IPS DF 4.7 (cell line): ENCODE results near the gene IRF2BPL.

Experiments
- DNase-seq: peaks from one replicate; pipeline ENCODE4 v3.0.0-alpha.2; 2013; ENCODE audit warnings: low spot score; ENCODE audit errors: extremely low read depth

The IRF2BPL gene

DNA sequence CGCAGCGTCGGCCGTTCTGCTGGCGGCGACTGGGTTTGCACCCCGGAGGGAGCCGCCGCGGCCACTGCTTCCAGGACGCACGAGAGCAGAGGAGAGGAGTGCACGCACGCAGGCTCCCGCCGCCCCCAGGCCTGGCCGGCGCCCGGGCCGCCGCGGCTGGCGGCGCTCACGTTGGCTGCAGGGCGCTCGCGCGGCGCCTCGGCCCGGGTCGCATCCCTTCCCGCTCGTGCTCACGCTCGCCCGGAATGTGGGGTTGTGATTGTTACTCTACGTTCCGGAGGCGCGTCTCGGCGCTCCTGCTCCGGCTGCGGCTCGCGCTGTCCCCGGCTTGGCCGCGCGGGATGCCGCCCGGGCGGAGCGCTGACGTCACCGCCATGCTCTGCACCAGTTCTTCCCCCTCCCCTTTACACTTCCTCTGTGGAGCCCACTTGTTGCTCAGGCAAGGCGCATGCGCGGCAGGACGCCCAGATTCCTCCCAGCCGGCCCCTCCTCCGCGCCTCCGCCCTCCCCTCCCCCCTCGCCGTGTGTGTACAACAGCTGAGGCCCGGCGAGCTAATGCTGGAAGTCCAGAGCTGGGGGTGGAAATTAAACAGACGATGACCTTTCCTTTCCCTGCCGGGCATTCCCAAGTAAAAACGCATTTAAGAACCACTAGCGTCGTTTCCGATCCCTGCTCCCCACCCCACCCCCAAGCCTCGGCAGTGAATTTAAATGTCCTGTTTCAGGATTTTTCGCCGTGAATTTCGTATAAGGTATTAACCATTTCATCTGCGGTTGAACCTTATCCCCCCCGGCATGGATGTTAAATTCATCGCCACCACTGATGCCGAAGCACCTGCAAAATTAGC lies at the start of gene IRF2BPL:
TSS of gene IRF2BPL (minus strand) at position 325 of the 848 bp plus-strand sequence. CDS start 916 bp downstream, outside the sequence.
- DNase-seq: no peak

DNA sequence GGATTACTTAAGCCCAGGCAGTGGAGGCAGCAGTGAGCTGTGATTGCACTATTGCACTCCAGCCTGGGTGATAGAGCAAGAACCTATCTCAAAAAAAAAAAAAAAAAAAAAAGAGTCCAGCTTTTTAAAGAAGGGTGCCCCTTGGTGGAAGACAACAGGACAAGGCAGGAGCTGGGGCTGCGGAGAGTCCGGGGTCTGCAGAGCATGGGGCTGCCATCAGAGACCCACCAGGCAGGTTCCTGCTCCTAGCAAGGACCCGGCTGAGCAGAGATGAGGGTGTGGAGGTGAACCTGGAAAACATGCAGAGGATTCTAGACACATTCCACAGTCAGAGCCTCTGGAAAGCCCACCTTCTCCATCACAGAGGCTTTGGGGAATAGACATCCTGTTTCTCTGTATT lies 48.5 kb upstream of the IRF2BPL start:
- no peak for DNase-seq

DNA sequence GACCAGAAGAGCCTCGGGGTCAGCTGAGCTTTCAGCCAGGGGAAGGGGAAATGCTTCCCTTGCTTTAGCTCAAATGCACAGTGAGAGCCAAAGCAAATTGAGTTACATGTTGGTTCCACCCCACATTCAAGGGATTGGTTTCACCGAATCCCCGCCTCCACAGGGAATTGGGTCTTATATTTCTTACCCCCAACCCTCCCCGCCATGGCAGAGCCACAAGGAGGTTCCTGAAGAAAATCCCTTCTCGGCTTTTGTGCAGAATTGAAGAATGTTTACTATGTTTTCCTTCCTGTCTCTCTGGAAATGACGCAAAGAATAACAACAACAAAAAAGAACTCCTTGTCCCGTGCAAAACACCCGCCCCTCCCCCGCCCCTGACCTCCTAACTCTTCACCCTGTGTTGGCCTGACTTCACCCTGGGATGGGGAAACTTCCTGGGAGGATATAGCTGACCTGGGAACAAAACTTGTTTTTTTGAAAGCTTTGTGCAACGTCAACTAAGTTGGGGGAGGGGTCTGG lies 47.7 kb upstream of the IRF2BPL start:
- no peak for DNase-seq

DNA sequence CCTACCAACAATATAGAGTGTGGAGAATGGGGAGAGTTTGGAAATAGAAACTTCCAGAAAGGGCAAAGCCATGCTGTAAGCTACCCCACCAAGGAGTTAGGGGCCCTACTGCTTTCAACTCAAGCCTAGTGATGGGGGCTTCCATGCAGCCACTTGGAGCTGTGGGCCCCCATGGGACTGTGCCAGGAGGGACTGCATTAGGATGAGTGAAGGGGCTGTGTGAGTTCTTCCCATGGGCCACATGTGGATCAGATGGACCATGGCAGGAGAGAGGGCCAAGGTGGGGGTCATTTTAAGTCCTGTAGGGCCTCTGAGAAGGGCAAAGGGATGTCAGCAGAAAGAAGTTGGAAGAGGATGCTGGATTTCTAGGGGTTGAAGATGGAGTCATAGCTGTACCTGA lies 46.5 kb upstream of the IRF2BPL start:
- no peak for DNase-seq

DNA sequence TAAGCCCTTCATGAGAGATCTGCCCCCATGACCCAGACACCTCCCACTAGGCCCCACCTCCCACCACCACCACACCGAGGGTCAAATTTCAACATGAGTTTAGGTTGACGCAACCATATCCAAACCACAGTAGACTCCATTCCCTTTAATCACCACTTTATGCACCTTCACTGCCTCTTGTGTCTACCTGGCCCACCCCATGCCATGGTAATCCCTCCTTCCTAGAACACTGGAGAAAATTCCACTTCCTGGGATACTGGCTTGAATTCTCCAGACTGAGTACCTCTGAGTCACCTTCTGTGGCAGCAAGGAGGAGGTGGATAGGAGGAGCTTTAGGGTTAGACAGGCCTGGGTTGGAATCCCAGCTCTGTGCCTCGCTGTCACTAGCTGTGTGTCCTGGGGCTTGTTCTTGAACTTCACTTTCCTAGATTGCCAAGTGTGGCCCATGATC lies 43.5 kb upstream of the IRF2BPL start:
- DNase-seq: no peak

DNA sequence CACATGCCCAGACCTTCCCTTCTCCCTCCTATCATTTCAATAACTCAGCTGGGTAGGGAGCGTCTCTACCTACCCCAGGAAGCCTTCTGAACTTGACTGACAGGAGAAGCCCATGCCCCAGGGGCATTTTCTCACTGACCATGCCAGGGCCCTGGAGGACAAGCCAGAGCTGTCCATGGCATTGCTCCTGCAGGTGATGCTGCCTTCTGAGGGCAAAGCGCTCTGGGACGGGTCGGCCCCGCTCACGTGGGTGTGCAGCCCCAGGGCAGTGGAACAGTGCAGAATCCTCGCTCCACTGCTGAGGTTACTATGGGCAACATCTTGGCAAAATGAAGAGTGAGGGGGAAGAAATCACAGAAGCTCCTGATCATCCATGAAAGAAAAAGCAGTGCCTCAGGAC lies 41.0 kb upstream of the IRF2BPL start:
- no peak for DNase-seq

DNA sequence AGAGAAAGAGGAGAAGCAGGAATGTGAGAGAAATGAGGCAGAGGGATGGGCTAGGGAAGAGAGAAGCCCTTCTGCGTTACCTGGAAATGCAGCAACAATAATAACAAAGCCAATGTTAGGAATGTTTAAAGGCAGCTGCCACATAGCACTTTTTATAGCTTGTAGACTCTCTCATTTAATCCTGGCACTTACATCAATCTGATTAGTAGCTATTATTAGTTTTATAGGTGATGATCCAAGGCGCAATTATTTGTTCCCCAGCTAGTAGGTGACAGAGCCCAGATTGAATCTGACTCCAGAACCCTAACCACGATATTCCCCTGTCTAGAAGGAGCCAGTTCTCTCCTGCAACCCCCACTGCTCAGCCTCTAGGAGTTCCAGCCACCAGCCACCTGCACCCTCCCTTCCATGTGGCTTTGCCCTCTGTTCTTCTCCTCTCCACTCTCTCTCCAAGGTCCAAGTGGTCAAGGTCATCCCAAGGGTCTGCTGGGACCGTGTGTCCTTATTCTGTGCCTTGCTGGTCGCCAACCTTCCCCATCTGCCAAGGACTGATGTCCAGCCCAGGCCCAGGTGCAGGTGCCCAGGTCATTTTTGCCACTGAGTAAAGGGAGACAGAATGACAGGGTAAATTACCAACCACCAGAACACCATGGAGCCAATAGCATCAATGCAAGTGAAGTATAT lies 40.2 kb upstream of the IRF2BPL start:
- no peak for DNase-seq

DNA sequence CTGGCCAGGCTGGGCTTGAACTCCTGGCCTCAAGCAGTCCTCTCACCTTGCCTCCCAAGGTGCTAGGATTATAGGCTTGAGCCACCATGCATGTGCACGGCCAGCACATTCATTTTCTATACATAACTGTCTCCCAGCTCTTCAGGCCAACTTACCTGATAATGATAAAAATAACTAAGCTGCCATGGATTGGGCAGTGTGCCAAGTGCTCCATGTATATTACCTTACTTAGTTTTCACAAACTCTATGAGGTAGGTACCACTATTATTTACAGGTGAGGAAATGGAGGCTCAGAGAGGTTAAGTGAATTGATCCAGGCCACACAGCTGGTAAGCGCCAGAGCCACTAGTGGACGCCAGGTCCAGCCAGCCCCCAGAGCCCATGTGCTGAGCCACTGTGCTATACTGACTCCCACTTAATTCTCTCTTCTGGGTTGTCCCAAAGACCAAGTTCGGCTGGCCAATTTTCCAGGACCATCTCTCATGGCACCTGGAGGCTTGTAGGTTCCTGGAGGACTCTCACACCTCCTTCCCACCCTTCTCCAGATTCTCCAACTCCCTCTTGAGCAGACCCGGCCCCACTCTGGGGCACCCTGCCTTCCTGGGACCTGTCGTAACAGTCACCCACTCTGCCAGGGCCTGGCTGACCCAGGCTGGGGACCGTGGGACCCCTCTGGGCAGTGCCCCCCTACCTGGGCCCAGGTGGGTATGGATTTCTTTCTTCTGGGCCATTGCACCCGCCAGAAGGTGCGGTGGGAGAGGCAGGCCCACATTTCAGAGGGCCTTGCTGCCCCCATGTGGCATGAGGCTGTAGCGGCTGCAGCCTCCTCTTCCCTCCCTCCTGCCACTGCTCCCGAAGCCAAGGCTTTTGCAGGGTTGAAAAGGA lies 39.4 kb upstream of the IRF2BPL start:
- DNase-seq: no peak

DNA sequence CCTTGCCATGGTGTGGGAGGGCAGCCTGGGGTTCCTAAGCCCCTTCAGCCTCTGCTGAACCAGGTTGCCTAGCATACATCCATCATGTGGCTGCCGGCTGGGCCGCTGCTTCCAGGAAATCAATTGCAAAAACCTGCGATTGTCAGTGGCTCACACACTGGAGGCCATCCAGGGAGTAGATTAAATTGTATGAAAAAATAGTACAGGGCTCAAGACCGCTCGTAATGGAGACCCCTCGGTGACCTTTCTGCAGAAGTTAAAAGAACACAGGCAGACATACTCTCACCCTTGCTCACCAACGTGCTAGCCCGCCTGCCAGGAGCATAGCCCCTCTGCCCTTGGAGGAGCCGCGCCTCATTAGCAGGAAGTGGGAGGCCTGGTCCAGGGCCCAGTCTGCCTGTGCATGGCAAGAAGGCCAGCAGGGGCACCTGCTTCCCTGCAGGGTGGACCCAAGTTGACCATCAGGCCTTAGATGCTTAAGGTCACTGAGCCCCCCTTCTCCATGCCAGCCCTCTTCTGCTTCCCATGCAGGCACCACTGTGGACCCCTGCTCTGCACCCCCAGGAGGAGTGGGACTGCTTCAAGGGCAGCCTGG lies 38.2 kb upstream of the IRF2BPL start:
- no peak for DNase-seq

DNA sequence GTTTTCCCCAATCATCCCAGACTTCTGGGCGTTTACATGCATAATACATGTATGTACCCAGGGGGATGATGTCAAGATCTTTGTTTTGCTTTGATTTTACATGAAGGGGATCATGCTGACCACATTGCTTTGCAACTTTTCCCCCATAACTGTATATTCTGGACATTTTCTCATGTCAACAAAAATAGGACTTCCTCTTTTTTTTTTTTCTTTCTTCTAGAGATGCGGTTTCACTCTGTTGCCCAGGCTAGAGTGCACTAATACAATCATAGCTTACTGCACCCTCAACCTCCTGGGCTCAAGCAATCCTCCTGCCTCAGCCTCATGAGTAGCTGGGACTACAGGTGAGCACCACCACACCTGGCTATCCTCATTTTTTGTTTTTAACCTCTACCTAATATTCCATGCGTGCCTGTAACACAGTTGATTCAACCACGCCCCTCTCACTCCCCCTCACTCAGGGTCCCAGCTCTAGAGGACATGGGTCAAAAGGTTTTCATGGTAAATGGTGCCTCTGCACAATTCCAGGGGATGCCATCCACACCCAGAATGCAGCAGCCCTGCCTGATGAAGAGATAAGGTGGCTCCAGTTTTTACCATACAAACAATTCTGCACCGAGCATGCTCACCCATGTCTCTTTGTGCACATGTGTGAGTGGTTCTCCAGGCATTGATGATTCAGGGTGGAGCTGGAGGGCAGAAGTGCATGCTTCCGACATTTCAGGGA lies 37.5 kb upstream of the IRF2BPL start:
- no peak for DNase-seq

- DNase-seq: no peak
Observed at GRCh38 chr14:77064521-77065178, 36.1 kb upstream of the IRF2BPL start.

- DNase-seq: no peak
Observed at GRCh38 chr14:77063571-77064171, 35.2 kb upstream of the IRF2BPL start.

GRCh38 chr14:77062261-77062660 lies 33.8 kb upstream of the IRF2BPL start:
- no peak for DNase-seq

- no peak for DNase-seq
Observed at GRCh38 chr14:77061630-77062257, 33.2 kb upstream of the IRF2BPL start.

GRCh38 chr14:77059276-77059915 lies 30.9 kb upstream of the IRF2BPL start:
- DNase-seq: no peak

DNA sequence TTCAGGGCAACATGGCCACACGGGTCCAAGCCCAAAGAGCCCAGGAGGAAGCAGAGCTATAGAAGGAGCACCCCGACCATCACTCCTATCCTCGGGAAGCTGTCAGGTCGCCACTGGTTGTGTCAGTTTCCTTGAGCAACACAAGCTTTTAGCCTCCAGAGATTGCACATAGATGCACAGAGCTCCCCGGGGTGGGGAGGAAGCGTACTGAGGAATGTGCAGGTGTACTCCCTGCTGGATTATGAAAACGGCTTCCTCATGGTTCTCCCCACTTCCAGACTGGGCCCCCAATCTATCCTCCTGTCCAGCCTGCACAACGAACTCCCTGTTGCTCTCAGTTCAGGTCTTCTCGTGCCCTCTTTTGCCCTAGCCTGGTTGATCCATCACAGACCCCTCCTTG lies 30.3 kb upstream of the IRF2BPL start:
- no peak for DNase-seq

- DNase-seq: no peak
Observed at GRCh38 chr14:77058117-77058516, 29.6 kb upstream of the IRF2BPL start.

GRCh38 chr14:77055981-77056380 lies 27.5 kb upstream of the IRF2BPL start:
- no peak for DNase-seq
